Endothelial cell (in vitro differentiated cells): ENCODE measurements around the gene BCL7B. TPM values are rescaled to one million over a fixed set of nuclear protein-coding genes. Genes with fewer than 3 reads are reported as not detected.
"Not testable (repeated sequence)": the region's sequence is repeated elsewhere in the genome, so short reads cannot be mapped to it uniquely, and the experiment has no call there.

ENCODE experiments used
- DNase-seq: peaks from one replicate; pipeline ENCODE4 v3.0.0; 2021; ENCODE audit warnings: low spot score
- H3K27ac Mint-ChIP-seq: one replicate; pipeline ENCODE4 v1.8.0; 2021; ENCODE audit warnings: mixed read lengths, inconsistent platforms; ENCODE audit not compliant: unreplicated experiment
- H3K27me3 Mint-ChIP-seq: one replicate; pipeline ENCODE4 v1.8.0; 2021; ENCODE audit warnings: mild to moderate bottlenecking, moderate library complexity, mixed read lengths, inconsistent platforms; ENCODE audit not compliant: unreplicated experiment
- H3K36me3 Mint-ChIP-seq: one replicate; pipeline ENCODE4 v1.8.0; 2021; ENCODE audit warnings: mild to moderate bottlenecking, low read depth, mixed read lengths, inconsistent platforms; ENCODE audit not compliant: unreplicated experiment
- H3K4me1 Mint-ChIP-seq: one replicate; pipeline ENCODE4 v1.8.0; 2021; ENCODE audit warnings: mild to moderate bottlenecking, mixed read lengths, inconsistent platforms; ENCODE audit not compliant: unreplicated experiment
- H3K4me3 Mint-ChIP-seq: one replicate; pipeline ENCODE4 v1.8.0; 2021; ENCODE audit warnings: mild to moderate bottlenecking, mixed read lengths, inconsistent platforms; ENCODE audit not compliant: unreplicated experiment
- H3K9me3 Mint-ChIP-seq: one replicate; pipeline ENCODE4 v1.8.0; 2021; ENCODE audit warnings: mixed read lengths, inconsistent platforms; ENCODE audit not compliant: unreplicated experiment
- CTCF ChIP-seq: fragments of 200-600 bp; sonication (generic); IDR thresholded peaks from one replicate; pipeline ENCODE4 v1.5.0; 2021; ENCODE audit warnings: antibody characterized with exemption; ENCODE audit not compliant: unreplicated experiment
- total RNA-seq: library from RNA; stranded (reverse); fragmentation: NEBNext Ultra II Directional; extraction: Animal tissue kit (Norgen Biotek cat#: 25700); gene quantifications from one replicate; pipeline ENCODE4 v1.2.1, GENCODE V29; 2021; ENCODE audit not compliant: unreplicated experiment

Gene BCL7B
- total RNA-seq, 1 donor from 2014 or later, result 38.6 TPM

GRCh38 chr7:73533742-73534141 is 23.7 kb downstream of the BCL7B start:
- no peak for DNase-seq
- no peaks in the 10 kb centered on the region for H3K4me1 Mint-ChIP-seq
- no peak for TF ChIP-seq CTCF
- H3K27ac Mint-ChIP-seq, result no peak overlapping the region
- peaks cover 26% of the 10 kb centered on the region for H3K36me3 Mint-ChIP-seq
- H3K9me3 Mint-ChIP-seq, result no peaks in the 10 kb centered on the region
- H3K27me3 Mint-ChIP-seq, result no peaks in the 10 kb centered on the region
- H3K4me3 Mint-ChIP-seq, result no peak overlapping the region

GRCh38 chr7:73532224-73532623 is 25.3 kb downstream of the BCL7B start:
- H3K27ac Mint-ChIP-seq, result no peak overlapping the region
- H3K36me3 Mint-ChIP-seq, result peaks cover 17% of the 10 kb centered on the region
- H3K9me3 Mint-ChIP-seq, result no peaks in the 10 kb centered on the region
- no peak for DNase-seq
- peaks cover 4% of the 10 kb centered on the region for H3K4me1 Mint-ChIP-seq
- H3K4me3 Mint-ChIP-seq, result no peak overlapping the region
- H3K27me3 Mint-ChIP-seq, result peaks cover 1% of the 10 kb centered on the region
- no peak for TF ChIP-seq CTCF

GRCh38 chr7:73530800-73531199 is 26.7 kb downstream of the BCL7B start:
- DNase-seq, result no peak
- H3K27me3 Mint-ChIP-seq, result peaks cover 1% of the 10 kb centered on the region
- H3K36me3 Mint-ChIP-seq, result peaks cover 4% of the 10 kb centered on the region
- H3K9me3 Mint-ChIP-seq, result no peaks in the 10 kb centered on the region
- no peak for TF ChIP-seq CTCF
- H3K4me3 Mint-ChIP-seq, result no peak overlapping the region
- H3K27ac Mint-ChIP-seq, result no peak overlapping the region
- H3K4me1 Mint-ChIP-seq, result peaks cover 9% of the 10 kb centered on the region

GRCh38 chr7:73526896-73527821 is 30.3 kb downstream of the BCL7B start:
- H3K36me3 Mint-ChIP-seq, result no peaks in the 10 kb centered on the region
- no peaks in the 10 kb centered on the region for H3K9me3 Mint-ChIP-seq
- peak overlapping the region; percentile 86 for H3K27ac Mint-ChIP-seq
- H3K27me3 Mint-ChIP-seq, result peaks cover 1% of the 10 kb centered on the region
- no peak overlapping the region for H3K4me3 Mint-ChIP-seq
- peaks cover 23% of the 10 kb centered on the region for H3K4me1 Mint-ChIP-seq
- DNase-seq, result peak; percentile 5
- no peak for TF ChIP-seq CTCF

GRCh38 chr7:73526158-73526494 is 31.4 kb downstream of the BCL7B start:
- not testable (repeated sequence) for H3K27me3 Mint-ChIP-seq, H3K9me3 Mint-ChIP-seq, H3K27ac Mint-ChIP-seq, H3K4me3 Mint-ChIP-seq, H3K36me3 Mint-ChIP-seq, DNase-seq
- H3K4me1 Mint-ChIP-seq, result peaks cover 23% of the 10 kb centered on the region
